ENCODE results near the gene TBC1D22A. TPM values are rescaled to one million over a fixed set of nuclear protein-coding genes. Genes with fewer than 3 reads are reported as not detected.

TBC1D22A gene
- total and polyA plus RNA-seq, 9 donors, result 12.5 to 25.6 (median 18.5) TPM

GRCh38 chr22:47019012-47019790 lies 256.8 kb downstream of the TBC1D22A start:
- no peaks in the 10 kb centered on the region for H3K36me3 ChIP-seq
- TF ChIP-seq POLR2A (IDR thresholded peaks at IDR 0.05) (no peak), EP300 (IDR thresholded peaks at IDR 0.05) (no peak), CTCF (IDR thresholded peaks at IDR 0.05) (no peak)
- DNase-seq, result peak; percentile 50 to 82 (median 58)
- H3K4me3 ChIP-seq, result no peak overlapping the region
- no peak overlapping the region for H3K27ac ChIP-seq
- WGBS, 3 donors, result 54 to 59% (median 57%) methylated on average over 22 of the region's 22 CpGs
- H3K4me1 ChIP-seq (ENCODE audit: insufficient read depth), result peaks cover 4% of the 10 kb centered on the region
- intact Hi-C loops (cut with DNase I), result no loop called here
- H3K9me3 ChIP-seq, result no peaks in the 10 kb centered on the region
- no peaks in the 10 kb centered on the region for H3K27me3 ChIP-seq

DNA sequence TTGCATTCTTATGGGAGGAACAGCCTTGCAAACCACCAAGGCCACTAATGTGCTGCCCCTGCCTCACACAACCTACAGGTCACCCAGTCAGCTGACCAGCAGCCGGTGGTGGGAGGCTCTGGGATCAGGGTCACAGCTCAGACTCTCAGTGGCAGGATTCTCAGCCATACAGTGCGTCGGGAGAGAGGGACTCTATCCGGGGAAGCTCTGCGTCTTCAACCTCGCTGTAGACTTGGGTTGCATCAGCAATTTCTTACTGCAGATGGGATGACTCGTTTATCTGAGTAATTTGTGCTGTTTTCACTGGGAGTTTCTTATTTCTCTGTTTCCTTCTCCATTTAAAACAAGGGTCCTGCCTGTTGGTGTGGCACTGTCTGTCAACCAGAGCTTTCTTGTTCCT lies 257.7 kb downstream of the TBC1D22A start:
- 88 to 94% (median 89%) methylated on average over 7 of the region's 7 CpGs for WGBS, 3 donors
- Histone ChIP-seq H3K36me3 (no peaks in the 10 kb centered on the region), H3K27me3 (no peaks in the 10 kb centered on the region), H3K4me3 (no peak overlapping the region), H3K9me3 (no peaks in the 10 kb centered on the region), H3K27ac (no peak overlapping the region), H3K4me1 (ENCODE audit: insufficient read depth) (peaks cover 4% of the 10 kb centered on the region)
- TF ChIP-seq POLR2A (IDR thresholded peaks at IDR 0.05) (no peak), CTCF (IDR thresholded peaks at IDR 0.05) (no peak), EP300 (IDR thresholded peaks at IDR 0.05) (no peak)
- DNase-seq, result peak in 1 of 5 donors; percentile 6
- intact Hi-C loops (cut with DNase I), result no loop called here

DNA sequence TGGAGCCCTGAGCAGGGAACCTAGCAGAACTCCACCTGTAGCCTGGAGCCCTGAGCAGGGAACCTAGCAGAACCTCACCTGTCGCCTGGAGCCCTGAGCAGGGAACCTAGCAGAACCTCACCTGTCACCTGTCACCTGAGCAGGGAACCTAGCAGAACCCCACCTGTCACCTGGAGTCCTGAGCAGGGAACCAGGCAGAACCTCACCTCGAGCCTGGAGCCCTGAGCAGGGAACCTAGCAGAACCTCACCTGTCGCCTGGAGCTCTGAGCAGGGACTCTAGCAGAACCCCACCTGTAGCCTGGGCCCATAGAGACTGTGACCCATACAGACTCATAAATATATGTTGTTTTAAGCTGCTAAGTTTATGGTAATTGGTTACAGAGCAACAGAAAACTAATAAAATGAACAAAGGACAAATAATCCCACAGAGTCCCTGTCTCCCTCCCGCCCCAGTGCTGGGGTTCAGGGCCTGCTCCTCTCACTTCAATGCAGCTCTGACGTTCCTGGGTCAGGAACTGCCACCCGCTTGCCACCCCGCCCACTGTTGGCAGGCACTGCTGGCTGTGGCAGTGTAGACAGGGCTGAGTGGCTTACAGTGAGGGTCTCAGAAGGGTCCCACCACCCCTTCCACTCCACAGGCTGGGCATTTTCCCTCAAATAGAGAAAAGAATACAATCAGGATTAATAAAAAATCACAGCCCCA lies 259.1 kb downstream of the TBC1D22A start:
- Histone ChIP-seq H3K27me3 (no peaks in the 10 kb centered on the region), H3K4me1 (ENCODE audit: insufficient read depth) (peaks cover 4% of the 10 kb centered on the region), H3K27ac (no peak overlapping the region), H3K36me3 (no peaks in the 10 kb centered on the region), H3K4me3 (no peak overlapping the region), H3K9me3 (no peaks in the 10 kb centered on the region)
- DNase-seq, result peak in 1 of 5 donors; percentile 19
- TF ChIP-seq CTCF (IDR thresholded peaks at IDR 0.05) (no peak), POLR2A (IDR thresholded peaks at IDR 0.05) (no peak), EP300 (IDR thresholded peaks at IDR 0.05) (no peak)
- intact Hi-C loops (cut with DNase I), result no loop called here
- WGBS, 3 donors, result 88 to 95% (median 93%) methylated on average over 7 of the region's 7 CpGs

DNA sequence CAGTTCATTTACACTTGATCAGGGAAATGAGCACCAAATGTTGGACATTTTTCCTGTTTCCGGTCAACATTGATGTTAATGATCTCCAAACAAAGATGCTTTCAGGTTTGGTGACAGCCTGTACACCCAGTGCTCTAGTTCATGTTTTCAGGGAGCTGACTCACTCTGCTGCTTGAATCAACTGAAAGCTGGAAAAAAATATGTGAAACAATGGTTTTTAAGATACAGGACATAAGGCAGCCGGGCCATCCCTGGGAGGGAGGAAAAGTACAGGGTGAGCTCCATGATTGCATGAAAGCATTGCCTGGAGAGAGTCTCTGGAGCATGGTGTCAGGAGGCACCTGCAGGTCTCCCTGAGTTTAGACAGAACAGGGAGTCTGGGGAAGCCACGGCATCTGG lies 259.6 kb downstream of the TBC1D22A start:
- H3K9me3 ChIP-seq, result no peaks in the 10 kb centered on the region
- H3K27me3 ChIP-seq, result no peaks in the 10 kb centered on the region
- DNase-seq, result peak in 1 of 5 donors; percentile 21
- no peak overlapping the region for H3K4me3 ChIP-seq
- peaks cover 4% of the 10 kb centered on the region for H3K4me1 ChIP-seq (ENCODE audit: insufficient read depth)
- TF ChIP-seq EP300 (IDR thresholded peaks at IDR 0.05), result no peak
- WGBS, 3 donors, result 69 to 87% (median 82%) methylated on average over 3 of the region's 3 CpGs
- H3K27ac ChIP-seq, result no peak overlapping the region
- intact Hi-C loops (cut with DNase I), result no loop called here
- no peaks in the 10 kb centered on the region for H3K36me3 ChIP-seq

DNA sequence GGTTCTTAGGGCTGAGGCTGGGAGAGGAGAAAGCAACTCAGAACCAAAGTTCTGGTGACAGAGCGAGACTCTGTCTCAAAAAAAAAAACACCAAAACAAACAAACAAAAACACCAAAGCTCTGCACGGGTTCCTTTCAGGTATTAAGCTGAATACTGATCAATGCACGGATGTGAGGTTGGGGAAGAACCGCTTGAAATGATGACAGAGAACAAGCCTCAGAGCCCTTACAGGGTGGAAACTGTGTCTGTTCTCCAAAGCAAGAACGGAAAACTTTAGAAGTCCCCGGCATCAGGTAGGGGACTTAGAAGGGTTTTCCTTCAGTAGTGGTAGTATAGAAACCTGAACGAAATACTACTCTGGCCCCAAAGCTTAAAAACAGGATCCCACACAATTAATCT lies 260.0 kb downstream of the TBC1D22A start:
- H3K27ac ChIP-seq, result no peak overlapping the region
- no peak overlapping the region for H3K4me3 ChIP-seq
- H3K4me1 ChIP-seq (ENCODE audit: insufficient read depth), result peaks cover 4% of the 10 kb centered on the region
- 92 to 95% (median 93%) methylated on average over 7 of the region's 7 CpGs for WGBS, 3 donors
- TF ChIP-seq POLR2A (IDR thresholded peaks at IDR 0.05) (no peak), CTCF (IDR thresholded peaks at IDR 0.05) (no peak), EP300 (IDR thresholded peaks at IDR 0.05) (no peak)
- no peaks in the 10 kb centered on the region for H3K9me3 ChIP-seq
- H3K36me3 ChIP-seq, result no peaks in the 10 kb centered on the region
- H3K27me3 ChIP-seq, result no peaks in the 10 kb centered on the region
- intact Hi-C loops (cut with DNase I), result no loop called here
- no peak for DNase-seq

All from ovary (tissue), 9 donors.